NCI-H128 (cell line): ENCODE results near the gene DCAF5.
A peak's percentile ranks its signal among the peaks of the same experiment; 100 is the strongest.
"Not testable (repeated sequence)": the region's sequence is repeated elsewhere in the genome, so short reads cannot be mapped to it uniquely, and the experiment has no call there.

ENCODE experiments used
- DNase-seq: peaks from one replicate; lab custom pipeline; 2025; ENCODE audit not compliant: unreplicated experiment; lab: John Stamatoyannopoulos, UW

Gene DCAF5

DNA sequence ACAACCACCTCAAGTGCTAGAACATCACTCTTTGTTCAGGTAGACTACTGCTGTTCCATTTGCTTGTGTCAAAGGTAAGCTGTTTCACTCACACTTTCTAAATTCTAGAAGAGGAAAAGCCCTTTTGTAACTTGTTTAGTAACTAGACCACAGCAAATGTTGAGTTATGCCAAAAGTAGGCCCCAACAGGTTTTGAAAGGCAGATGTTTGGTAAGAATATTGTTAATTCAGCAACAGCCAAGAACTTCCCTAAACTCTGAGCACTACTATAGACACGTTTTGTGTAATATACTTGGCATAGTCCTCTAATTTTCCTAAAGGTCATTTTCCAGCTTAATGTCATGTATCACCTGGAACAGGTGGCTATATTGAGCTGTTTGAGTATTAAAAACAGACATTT lies 79.0 kb downstream of the DCAF5 start:
- DNase-seq: no peak

DNA sequence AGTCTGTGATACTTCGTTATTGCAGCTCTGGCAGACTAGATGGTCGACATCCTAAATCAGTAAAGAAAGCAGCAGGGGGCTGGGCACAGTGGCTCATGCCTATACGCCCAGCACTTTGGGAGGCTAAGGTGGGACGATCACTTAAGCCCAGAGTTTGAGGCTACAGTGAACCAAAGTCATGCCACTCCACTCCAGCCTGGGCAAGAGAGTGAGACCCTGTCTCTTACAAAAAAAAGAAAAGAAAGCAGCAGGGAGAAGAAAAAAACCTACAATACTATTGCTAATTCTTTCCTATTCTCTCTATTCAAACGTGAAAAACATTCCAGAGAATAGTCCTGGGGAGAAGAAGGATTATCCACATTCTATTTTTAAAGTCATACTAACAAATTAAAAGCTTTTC lies 79.5 kb downstream of the DCAF5 start:
- no peak for DNase-seq

DNA sequence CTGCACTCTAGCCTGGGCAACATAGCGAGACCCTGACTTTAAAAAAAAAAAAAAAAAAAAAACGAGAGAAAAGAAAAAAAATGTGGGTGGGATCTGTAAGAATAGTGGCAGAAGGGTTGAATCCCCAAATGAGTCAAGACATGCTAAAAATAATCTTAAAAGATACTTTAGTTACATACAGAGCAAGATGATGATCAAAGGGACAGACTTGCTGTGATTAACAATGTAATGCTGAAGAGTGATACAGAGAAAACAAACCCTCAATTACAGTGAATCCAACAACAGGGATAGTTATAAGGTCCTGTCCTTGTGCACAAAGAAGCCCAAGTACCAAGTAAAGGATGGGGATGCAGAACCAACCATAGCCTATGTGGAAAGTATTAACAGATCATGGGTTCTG lies 80.3 kb downstream of the DCAF5 start:
- DNase-seq: no peak

DNA sequence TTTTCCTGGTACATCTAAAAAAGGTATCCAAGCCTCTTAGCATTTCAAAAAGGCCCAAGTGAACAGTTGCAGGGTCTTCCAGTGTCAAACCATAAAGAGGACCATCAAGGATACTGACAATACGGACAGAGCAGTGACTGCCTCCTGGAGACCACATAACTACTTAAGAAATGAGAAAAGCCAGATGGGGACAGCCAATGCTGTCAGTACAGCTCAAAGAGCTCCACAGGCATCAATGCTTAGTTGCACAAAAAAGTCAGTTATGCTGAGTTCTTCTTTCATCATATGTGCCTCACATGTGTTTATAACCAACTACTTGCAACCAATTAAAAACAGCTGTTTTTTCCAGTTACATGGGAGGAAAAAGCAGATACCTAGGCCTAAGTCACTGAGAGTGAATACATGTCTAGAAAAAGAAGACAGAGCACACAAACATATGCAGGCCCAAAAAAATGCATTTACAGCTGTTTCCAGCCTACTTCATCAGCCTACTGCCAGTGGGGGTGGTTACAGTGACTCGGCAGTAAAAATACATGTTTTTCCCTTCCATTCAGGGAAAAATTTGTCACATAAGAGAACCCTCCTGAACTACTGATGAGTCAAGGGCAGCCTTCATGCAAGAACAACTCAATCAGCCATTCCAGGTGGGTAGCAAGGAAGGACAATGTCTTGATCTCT lies 84.0 kb downstream of the DCAF5 start:
- DNase-seq: no peak

DNA sequence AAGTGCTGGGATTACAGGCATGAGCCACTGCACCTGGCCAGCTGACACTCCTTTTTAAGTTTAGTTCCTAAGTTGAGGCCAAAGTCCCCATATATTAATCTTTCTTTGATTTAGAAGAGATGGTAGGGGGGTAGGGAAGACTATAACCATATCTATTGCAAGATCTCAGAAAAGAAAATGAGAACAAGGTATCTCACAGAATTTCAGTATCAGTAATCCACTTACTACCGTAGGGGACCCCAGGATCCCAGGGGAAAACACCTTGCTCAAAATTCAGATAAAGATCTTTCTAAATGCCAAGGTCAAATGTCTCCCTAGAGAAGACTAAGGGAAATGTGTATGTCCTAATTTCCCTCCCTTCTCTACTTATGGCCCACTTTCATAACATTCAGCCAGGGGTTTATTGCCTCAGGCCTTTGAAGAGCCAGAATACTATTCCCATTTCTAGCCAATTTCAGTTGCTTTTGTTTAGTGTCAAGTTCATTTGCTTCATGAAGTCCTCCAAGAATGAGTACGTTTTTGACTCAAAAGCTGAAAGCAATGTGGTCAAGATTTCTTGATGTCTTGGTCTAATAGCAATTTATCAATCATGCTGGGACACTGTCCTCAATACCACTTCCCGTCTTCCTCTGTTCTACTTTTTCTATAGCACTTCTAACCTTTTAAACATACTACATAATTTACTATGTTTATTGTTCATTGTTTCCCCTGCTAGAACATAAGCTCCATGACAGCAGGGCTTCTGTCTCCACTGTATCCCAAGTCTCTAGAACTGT lies 86.3 kb downstream of the DCAF5 start:
- no peak for DNase-seq

DNA sequence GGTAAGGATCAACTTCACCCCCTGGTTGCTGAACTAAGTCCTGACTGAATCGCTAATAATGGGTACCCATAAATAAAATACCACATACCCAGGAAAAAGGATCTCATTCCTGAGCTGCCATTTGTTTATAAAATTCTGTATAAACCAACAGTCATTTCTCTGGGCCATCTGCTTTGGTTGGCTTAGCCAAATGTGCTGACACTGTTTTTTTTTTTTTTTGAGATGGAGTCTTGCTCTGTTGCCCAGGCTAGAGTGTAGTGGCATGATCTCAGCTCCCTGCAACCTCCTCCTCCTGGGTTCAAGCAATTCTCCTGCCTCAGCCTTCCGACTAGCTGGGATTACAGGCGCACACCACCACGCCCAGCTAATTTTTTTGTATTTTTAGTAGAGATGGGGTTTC lies 87.0 kb downstream of the DCAF5 start:
- DNase-seq: not testable (repeated sequence)

DNA sequence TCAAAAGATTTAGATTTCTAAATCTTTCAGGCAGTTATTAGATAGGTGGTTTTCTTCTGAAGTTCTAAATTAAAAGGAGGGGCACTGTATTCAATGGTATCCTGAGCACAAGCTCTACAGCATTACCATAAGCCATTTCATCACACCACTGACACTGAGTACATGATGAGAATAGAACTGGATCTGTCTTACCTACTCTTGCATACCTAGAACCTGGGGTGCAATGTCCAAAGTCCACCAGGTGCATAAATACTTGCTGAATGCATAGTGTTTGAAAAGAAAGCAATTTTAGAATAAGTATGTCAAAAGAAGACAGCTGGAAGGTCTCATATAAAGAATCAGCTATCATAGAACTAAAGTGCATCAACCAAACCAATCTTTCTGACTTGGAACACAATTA lies 88.3 kb downstream of the DCAF5 start:
- DNase-seq: no peak

DNA sequence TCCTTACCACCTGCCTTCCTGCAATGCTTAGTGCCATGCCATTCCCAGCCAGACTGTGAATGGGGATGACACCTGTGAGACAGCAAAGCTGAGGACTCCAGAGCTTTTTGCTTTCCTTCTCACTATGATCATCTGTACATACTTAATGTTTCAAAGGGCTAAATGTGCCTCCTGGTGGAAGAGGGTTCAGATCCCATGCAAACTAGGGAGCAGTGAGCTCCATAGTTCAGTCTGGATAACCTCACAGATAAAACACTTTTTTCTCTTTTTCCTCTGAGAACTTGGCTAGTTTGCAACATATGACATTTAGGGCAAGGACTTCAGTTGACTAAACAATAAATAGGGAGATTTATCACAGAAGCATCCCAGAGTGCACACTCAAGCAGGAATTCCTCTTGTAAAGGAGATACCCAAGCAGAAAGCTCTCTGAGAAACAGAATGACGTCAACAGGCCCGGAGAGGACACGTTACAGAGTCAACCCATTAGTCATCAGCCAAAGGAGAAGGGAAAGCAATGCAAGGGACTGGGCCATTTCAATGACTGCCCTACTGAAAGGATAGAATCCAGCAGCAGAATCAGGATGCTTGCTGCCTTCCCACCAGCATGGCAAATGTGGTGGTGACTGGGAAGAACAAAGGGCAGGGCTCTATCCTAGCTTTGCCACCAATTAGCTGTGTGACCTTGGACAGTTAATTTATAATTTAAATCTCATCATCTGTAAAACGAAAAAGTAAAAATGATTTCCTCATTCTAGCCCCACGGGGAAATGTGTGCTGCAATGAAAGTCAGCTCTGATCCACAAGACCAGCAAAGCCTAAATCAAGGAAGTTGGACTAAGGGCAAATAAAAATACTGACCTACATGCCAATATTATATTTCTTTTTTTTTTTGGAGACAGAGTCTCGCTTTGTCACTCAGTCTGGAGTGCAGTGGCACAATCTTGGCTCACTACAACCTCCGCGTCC lies 93.0 kb downstream of the DCAF5 start:
- no peak for DNase-seq

DNA sequence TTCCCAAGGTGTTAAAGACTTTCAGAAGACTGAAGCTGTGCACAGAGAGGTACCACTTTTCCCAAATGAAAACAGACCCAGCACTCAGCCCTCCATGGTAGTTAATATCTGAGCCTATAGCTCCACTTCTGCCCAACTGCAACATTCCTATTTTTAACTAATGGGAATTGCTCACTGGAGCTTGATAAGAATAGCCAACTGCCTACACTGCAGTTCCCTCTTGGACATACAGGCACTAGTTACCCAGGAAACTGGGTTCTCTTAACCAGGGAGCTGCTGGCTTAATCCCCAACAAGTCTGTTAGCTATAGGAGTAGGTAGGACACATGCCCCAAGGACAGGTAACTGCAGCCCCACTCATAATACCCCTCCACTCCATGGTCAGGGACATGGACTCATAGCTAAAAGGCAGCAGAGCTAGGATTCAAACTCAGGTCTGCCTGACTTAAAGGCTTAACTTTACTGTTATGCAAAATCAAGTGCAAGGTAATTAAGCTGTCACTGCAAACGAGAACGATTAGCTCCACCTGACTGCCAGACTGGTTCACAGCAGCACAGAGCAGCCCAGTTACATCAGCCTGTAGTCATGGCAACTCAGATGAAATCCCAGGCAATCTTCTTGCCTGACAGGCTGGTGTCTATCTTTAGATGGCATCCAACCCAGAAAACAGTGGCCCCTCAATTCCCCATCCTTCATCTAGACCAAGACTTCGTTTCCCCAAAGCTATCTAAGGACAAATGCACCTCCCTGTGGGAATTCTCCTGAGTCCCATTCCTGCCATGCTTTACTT lies 96.7 kb downstream of the DCAF5 start:
- no peak for DNase-seq

DNA sequence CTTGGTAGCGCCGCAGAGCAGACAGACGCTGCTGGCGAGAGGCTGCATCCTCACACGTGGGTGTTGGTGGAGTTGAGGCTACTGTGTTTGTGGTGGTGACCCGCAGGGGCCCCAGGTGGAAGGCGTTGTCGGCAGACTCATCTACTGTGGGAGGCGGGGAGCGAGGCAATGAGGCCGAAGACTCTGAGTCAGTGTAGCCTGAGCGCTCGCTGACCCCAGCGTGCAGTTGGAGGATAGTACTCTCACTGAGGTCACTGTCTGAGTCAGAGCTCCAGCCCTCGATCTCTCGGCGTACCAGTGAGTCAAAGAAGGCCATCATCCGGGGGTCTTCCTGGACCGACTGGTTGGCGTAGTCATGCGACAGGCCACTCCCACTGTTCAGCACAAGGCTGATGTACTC lies 97.8 kb downstream of the DCAF5 start:
- no peak for DNase-seq

DNA sequence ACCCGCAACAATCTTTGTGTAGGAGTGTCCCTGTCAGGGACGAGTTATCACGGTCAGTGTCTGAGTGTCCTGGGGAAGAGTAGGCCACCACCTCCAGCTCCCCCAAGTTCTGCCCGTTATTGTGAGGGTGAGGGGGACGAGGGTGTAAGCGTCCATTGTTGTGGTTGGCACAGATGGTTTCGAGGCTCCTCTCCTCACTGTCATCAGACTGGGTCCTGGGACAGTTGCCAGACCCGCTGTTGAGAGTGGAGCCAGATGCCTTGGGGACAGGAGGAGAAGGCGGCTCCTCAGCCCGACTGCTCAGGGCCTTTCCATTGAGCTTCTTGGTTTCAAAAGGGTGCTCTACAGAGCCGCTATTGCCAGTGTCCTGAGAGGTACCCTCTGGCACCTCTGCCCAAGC lies 98.9 kb downstream of the DCAF5 start:
- no peak for DNase-seq

DNA sequence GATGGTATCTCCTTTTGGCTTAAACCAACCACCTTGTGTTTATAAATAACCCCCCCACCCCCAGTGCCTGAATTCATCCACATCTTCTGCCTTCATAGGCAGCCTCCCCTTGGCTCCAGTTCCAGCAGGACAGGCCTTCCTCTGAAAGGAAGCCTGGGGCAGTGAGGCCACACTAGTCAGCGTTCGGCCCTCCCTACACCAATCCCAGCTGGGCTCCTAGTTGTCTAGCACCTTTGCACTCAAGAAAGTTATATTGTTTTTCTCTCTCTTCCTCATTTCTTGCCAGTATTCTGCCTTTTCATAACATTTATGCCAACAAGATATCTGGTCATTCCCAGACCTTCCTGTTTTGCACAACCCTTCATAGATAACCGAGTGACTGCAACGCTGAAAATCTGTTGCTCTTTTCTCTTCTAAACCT lies 100.7 kb downstream of the DCAF5 start:
- DNase-seq: no peak

DNA sequence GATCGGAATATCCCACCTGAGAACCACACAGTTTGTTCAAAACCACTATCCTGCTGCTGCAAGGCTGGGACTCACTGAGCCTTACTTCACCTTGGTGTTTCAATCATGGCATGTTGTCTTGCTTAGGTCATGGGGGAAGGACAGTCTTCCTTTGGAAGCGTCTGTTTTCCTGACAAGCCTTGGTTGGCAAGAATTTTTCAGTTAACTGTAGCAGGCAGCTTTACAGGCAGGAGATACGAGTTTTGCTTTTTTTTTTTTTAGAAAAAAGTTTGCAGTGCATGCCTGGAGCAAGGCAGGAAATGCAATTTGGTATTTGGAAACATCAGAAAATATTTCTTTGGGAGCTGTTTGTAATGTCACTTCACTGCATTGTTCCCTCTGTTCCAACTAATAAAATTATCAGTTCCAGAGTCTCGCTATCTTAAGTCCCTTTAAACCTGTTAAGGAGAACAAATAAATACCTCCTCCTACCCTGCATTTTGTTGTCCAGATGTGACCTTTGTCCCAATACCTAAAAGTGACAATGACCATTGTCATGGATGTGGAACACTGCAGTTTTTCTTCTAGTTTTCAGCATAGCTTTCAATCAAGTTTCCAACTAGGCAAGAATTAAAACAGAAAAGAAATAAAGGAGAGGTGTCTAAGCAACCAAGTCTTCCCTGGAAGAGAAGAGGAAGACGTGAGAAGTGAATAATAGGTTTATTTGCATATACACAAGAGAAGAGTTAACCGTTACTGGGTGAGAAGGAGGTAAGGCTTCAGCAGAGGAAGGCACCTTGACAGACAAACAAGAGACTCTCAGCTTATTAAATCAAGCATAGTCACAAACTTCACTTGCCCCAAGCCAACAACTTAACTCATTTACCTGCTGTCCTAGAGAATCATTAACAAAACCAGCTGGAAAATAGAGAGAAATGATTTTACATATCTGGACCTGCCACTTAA lies 102.4 kb downstream of the DCAF5 start:
- no peak for DNase-seq

DNA sequence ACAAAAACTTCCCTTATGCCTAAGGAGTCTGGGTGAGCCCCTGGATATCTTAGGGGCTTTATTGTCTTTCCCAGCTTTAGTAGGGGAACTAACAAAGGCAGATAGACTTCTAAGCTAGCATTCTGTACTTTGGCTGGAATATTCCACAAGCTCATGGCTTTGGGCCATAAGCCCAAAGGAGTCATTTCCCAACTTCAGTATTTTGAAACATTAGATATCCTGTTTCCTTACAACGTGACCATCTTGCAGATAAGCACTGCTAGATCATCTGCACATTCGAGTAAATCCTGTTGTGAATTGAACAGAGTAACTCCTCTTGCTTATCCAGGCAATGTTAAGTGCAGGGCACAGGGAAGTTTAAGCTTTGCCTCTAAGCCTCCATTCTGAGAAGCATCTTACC lies 103.2 kb downstream of the DCAF5 start:
- DNase-seq: no peak

DNA sequence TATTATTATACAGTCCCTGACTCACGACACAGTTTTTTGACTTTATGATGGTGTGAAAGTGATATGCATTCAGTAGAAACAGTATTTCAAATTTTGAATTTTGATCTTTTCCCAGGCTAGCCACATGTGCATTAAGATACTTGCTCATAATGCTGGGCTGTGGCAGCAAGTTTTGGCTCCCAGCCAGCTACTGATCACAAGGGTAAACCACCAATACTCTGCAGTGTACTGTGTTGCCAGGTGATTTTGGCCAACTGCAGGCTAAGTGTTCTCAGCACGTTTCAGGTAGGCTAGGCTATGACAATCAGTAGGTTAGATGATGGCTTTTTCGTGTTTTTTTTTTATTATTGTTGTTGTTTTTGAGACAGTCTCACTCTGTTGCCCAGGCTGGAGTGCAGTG lies 104.5 kb downstream of the DCAF5 start:
- DNase-seq: peak; percentile 12

DNA sequence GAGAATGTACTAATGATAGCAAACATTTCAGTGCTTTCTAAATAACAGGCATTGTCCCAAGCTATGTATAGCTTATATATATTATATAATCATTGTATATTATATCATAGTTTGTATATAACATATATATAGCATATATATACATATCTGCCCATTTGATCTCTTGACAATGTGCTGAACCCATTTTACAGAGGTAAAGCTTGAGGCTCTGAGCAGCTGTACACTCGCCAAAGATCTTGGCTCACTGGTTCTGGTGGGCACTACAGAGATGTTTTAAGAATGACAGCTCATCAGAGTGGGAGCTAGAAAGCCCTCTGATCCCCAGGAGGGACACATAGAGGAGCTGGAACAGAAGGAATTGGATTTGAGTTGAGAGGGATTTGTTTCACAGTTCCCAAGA lies 105.7 kb downstream of the DCAF5 start:
- no peak for DNase-seq

DNA sequence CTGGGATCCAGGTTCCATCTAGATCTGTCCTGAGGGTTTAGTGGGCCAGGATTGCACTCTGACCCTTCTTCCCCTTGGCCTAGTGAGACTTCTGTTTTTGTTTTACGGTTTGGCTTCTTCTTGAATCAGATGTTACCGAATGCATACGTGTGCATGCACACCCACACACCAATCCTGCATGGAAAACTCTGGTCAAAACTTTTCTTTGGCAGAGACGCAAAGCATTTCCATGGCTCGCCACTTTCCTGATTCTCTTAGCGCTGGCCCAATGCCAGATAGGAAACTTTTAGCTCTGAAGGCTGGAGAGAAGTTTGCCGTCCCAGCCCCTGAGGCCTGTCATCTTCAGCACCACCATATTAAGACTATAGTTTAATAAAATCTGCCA lies 106.5 kb downstream of the DCAF5 start:
- DNase-seq: no peak

DNA sequence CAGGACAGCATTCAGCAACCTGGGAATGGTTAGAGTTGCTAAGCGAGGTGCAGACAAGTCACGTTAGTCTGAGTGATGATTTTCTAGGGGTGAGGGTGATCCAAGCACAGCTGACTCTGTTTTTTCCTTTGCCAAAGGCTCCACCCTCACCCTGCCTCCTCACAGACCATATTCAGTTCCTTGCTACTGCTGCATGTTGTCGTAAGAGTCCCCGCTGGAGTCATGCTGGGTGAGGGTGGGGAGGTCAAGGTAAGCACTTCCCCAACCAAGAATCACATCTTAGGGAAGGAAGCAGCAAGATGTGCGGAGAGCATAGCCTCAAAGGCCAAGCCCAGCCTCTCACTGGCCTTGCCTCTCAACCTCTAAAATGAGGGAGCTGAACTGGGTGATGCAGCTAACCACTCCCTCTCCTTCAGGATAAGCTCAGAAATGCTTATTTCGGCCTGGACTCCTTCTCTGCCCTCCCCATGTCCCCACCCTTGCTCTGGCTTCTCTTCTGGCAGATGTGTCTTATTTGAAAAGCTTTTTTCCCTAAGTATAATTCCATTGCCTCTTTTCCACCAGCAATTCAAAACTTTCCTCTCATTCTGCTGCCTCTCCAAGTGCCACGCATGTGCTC lies 107.0 kb downstream of the DCAF5 start:
- DNase-seq: no peak

DNA sequence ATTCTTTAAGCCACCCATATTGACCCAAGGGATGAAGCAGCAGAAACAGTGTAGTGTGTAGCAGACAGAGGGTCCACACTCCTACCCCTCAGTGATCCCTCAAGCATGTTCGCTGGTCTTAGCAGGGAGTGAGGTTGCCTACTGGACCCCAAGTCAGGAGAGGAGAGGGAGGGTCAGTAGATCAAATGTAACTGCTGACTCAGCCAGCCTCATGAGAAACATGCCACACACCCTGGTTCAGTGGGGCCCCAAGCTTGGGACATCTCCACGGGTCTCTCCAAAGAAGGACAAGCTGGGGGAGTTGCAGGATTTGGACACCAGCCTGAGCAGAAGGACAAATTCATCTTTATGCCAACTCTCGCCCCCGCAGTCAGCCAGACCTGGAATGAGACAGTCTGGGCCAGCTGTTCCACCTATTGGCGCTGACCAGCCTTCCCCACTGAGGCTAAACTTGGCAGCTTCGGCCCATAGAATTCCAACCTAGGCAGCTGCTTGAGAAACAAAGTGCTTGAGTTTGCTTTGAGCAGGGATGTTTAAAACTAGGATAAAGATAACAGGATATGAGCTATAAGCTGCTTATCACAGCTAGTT lies 107.9 kb downstream of the DCAF5 start:
- DNase-seq: no peak
